HCT116 (cell line): Measurements from ENCODE around the gene COL12A1.

Experiments used
- FOSL1 ChIP-seq: IDR thresholded peaks from 2 replicates; pipeline ENCODE4 v1.6.1; 2012; ENCODE audit warnings: low read depth
- TF ChIP-seq, protein P1 (sequence below): IDR thresholded peaks from 2 replicates; pipeline ENCODE4 v1.6.1; 2012
- TF ChIP-seq, protein P2 (sequence below), 3 experiments: fragments of 200-600 bp in 1 of 3; sonication (generic) in 1 of 3; IDR thresholded peaks in 2 of 3; conservative IDR thresholded peaks in 1 of 3; 2 replicates each; pipeline ENCODE4 v1.5.1; 2012 to 2017; ENCODE audit warnings: low read depth in 2 of 3, low read length in 2 of 3, antibody characterized with exemption in 1 of 3, borderline replicate concordance in 1 of 3, control low read depth in 1 of 3, mild to moderate bottlenecking in 1 of 3, mixed read lengths in 1 of 3, mixed run types in 1 of 3, moderate library complexity in 1 of 3; ENCODE audit not compliant: insufficient read depth in 1 of 3

DNA sequence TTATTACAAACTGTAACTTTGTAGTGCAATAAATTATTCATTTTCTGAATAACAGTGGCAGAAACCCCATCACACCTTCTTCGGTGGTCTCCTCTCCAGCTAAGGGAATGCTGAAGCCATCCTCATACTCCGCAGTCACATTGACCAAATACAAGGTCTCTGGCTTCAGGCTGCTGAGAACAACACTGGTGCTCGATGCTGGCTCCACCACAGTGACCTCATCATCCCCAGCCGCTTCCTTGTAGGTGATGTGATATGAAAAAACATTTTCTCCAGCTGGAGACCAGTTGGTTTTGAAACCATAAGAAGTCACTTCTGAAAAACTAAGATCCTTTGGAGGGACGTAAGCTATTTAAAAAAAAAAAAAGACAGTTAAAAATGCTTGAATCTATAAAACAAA, 25.0 kb downstream of the COL12A1 start:
- TF ChIP-seq, protein P1, sequence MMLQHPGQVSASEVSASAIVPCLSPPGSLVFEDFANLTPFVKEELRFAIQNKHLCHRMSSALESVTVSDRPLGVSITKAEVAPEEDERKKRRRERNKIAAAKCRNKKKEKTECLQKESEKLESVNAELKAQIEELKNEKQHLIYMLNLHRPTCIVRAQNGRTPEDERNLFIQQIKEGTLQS, result no peak
- TF ChIP-seq, protein P2, sequence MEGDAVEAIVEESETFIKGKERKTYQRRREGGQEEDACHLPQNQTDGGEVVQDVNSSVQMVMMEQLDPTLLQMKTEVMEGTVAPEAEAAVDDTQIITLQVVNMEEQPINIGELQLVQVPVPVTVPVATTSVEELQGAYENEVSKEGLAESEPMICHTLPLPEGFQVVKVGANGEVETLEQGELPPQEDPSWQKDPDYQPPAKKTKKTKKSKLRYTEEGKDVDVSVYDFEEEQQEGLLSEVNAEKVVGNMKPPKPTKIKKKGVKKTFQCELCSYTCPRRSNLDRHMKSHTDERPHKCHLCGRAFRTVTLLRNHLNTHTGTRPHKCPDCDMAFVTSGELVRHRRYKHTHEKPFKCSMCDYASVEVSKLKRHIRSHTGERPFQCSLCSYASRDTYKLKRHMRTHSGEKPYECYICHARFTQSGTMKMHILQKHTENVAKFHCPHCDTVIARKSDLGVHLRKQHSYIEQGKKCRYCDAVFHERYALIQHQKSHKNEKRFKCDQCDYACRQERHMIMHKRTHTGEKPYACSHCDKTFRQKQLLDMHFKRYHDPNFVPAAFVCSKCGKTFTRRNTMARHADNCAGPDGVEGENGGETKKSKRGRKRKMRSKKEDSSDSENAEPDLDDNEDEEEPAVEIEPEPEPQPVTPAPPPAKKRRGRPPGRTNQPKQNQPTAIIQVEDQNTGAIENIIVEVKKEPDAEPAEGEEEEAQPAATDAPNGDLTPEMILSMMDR (IDR thresholded peaks at IDR 0.05 in 2 of 3, conservative IDR thresholded peaks at IDR 0.05 in 1 of 3; ENCODE audit: borderline replicate concordance in 1 of 3, insufficient read depth in 1 of 3, low read depth in 2 of 3, low read length in 2 of 3), result no peak
- TF ChIP-seq FOSL1, result no peak
